Activated CD4-positive, alpha-beta T cell treated with anti-CD3 and anti-CD28 coated beads for 36 hours (primary cell): ENCODE measurements around the gene DDT. TPM values are rescaled to one million over a fixed set of nuclear protein-coding genes. Genes with fewer than 3 reads are reported as not detected.
"Not testable (repeated sequence)": the region's sequence is repeated elsewhere in the genome, so short reads cannot be mapped to it uniquely, and the experiment has no call there.

Experiments
- ATAC-seq: fragments of 200-7000 bp; cut with Tn5 transposase; one replicate; pipeline ENCODE4 v1.10.0; 2021; ENCODE audit warnings: mild to moderate bottlenecking, moderate library complexity
- CTCF ChIA-PET: fragments of 350-600 bp; sonication (Branson Sonifier 250); formaldehyde crosslinking; loops from one replicate; lab custom pipeline; 2021; ENCODE audit warnings: antibody characterized with exemption; lab: Charles Lee
- POLR2A ChIA-PET: fragments of 350-600 bp; sonication (Branson Sonifier 250); formaldehyde crosslinking; loops from one replicate; lab custom pipeline; 2021; ENCODE audit warnings: antibody characterized with exemption, inconsistent platforms; lab: Charles Lee
- DNase-seq: peaks from one replicate; pipeline ENCODE4 v3.0.0-alpha.2; 2020
- H3K27ac Mint-ChIP-seq: one replicate; pipeline ENCODE4 v1.8.0; 2021; ENCODE audit warnings: mixed read lengths
- H3K27me3 Mint-ChIP-seq: one replicate; pipeline ENCODE4 v1.8.0; 2021; ENCODE audit warnings: mixed read lengths
- H3K36me3 Mint-ChIP-seq: one replicate; pipeline ENCODE4 v1.8.0; 2021; ENCODE audit warnings: low read depth, mixed read lengths
- H3K4me1 Mint-ChIP-seq: one replicate; pipeline ENCODE4 v1.8.0; 2021; ENCODE audit warnings: mixed read lengths
- H3K4me3 Mint-ChIP-seq: one replicate; pipeline ENCODE4 v1.8.0; 2021; ENCODE audit warnings: mild to moderate bottlenecking, moderate library complexity, mixed read lengths
- H3K9me3 Mint-ChIP-seq: one replicate; pipeline ENCODE4 v1.8.0; 2021; ENCODE audit warnings: low read depth, mixed read lengths
- intact Hi-C, 2 experiments: fragments of 100-400 bp; cut with DNase I in 1 of 2; cut with micrococcal nuclease in 1 of 2; formaldehyde crosslinking; loops; one replicate each; pipeline versions ENCODE4 v1.14.2 to v1.15.1; 2022 to 2024; cut with DNase I, micrococcal nuclease
- total RNA-seq, 2 experiments: library from RNA; stranded (reverse); gene quantifications; one replicate each; pipeline ENCODE4 v1.2.3, GENCODE V29; 2021

The DDT gene
- total RNA-seq, 2 experiments from 2014 or later, result 91.3 to 118 TPM

DNA sequence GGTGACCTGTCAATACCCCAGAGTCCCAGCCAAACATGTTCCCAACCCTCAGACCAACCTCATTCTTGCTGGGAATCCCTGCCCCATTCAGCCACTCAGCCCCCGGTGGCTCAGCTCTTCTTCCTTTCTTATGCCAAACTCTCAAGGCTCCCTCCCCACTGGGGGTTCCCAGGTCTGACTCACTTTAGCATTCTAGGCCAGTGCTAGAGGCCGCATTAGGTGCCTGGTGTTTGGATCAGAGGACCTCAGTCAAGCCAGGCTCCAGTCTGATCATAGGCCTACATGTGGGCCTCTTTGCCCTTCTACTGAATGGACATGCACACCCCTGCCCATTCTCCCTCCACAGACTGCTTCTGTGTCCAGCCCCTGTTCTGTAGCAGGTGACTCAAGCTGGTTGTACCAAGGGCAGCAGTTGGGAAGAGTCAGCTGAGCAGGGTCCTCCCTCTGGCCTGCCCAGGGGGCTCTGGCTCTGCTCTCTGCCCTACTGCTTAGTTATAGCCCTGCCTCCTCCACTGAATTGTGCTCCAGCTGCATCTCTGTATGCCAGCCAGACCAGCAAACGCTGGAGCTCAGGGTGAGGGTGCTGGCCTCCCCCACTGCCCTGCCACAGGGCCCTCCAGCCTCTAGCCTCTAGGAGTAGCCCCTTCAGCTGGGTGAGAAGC, 15.5 kb upstream of the DDT start:
- DNase-seq, H3K27ac Mint-ChIP-seq, H3K4me1 Mint-ChIP-seq, H3K9me3 Mint-ChIP-seq, intact Hi-C loops, H3K36me3 Mint-ChIP-seq, H3K27me3 Mint-ChIP-seq, POLR2A ChIA-PET, CTCF ChIA-PET, H3K4me3 Mint-ChIP-seq: not testable (repeated sequence)
- peak; percentile 58 for ATAC-seq

- POLR2A ChIA-PET, H3K27me3 Mint-ChIP-seq, ATAC-seq, H3K9me3 Mint-ChIP-seq, H3K27ac Mint-ChIP-seq, CTCF ChIA-PET, intact Hi-C loops, DNase-seq, H3K4me1 Mint-ChIP-seq, H3K4me3 Mint-ChIP-seq, H3K36me3 Mint-ChIP-seq: not testable (repeated sequence)
These were observed 12.4 kb upstream of the DDT start for GRCh38 chr22:23986538-23987178.

GRCh38 chr22:23986089-23986488, 11.8 kb upstream of the DDT start:
- H3K9me3 Mint-ChIP-seq, POLR2A ChIA-PET: not testable (repeated sequence)

GRCh38 chr22:23984430-23984829, 10.2 kb upstream of the DDT start:
- ChIA-PET POLR2A (no interaction called here), CTCF (no interaction called here)
- Mint-ChIP-seq H3K27me3 (peaks cover 2% of the 10 kb centered on the region), H3K4me1 (no peaks in the 10 kb centered on the region), H3K9me3 (no peaks in the 10 kb centered on the region), H3K36me3 (no peaks in the 10 kb centered on the region), H3K27ac (peak overlapping the region; percentile 39), H3K4me3 (no peak overlapping the region)
- intact Hi-C loops, result no loop called here
- ATAC-seq, result peak; percentile 84
- DNase-seq, result peak; percentile 70

More at GRCh38 chr22:23986089-23986488, 11.8 kb upstream of the DDT start:
- H3K4me3 Mint-ChIP-seq, H3K4me1 Mint-ChIP-seq, DNase-seq, H3K27me3 Mint-ChIP-seq, H3K36me3 Mint-ChIP-seq, CTCF ChIA-PET, H3K27ac Mint-ChIP-seq, ATAC-seq, intact Hi-C loops: not testable (repeated sequence)

GRCh38 chr22:23980567-23980966, 6.3 kb upstream of the DDT start:
- H3K36me3 Mint-ChIP-seq, H3K9me3 Mint-ChIP-seq, H3K27ac Mint-ChIP-seq, H3K4me1 Mint-ChIP-seq, CTCF ChIA-PET, H3K4me3 Mint-ChIP-seq, H3K27me3 Mint-ChIP-seq, POLR2A ChIA-PET, intact Hi-C loops, DNase-seq, ATAC-seq: not testable (repeated sequence)

GRCh38 chr22:23979557-23980240, 5.5 kb upstream of the DDT start, which contains the start of gene GSTT2:
TSS of gene GSTT2 (plus strand) at chr22:23980134.
- intact Hi-C loops, H3K4me3 Mint-ChIP-seq, H3K27me3 Mint-ChIP-seq, H3K9me3 Mint-ChIP-seq, POLR2A ChIA-PET, ATAC-seq, CTCF ChIA-PET, H3K27ac Mint-ChIP-seq, DNase-seq, H3K4me1 Mint-ChIP-seq, H3K36me3 Mint-ChIP-seq: not testable (repeated sequence)

DNA sequence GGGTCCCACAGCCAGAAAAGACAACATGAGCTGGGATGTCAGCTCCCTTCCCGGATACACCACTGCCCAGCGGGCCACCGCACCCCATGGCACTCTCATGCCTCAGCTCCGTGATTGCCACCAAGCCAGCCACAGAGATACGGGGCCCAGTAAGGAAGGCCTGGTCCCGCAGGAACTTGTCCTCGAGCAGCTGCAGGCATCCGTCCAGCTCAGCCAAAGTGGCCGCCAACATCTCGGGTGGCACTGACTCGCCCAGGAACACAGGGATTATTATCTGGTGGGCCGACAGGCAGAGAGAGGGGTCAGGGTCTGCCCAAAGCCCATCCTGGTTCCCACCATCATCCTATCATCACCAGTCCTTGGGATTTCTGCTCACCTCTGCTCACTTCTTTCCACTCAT, 3.1 kb upstream of the DDT start:
- DNase-seq, ATAC-seq, H3K9me3 Mint-ChIP-seq, POLR2A ChIA-PET, H3K27ac Mint-ChIP-seq, H3K4me1 Mint-ChIP-seq, intact Hi-C loops, H3K27me3 Mint-ChIP-seq, H3K4me3 Mint-ChIP-seq, CTCF ChIA-PET, H3K36me3 Mint-ChIP-seq: not testable (repeated sequence)

GRCh38 chr22:23974836-23975352, 653 bp upstream of the DDT start:
- H3K9me3 Mint-ChIP-seq, CTCF ChIA-PET, H3K27me3 Mint-ChIP-seq, POLR2A ChIA-PET, H3K4me3 Mint-ChIP-seq, H3K27ac Mint-ChIP-seq: not testable (repeated sequence)
- Mint-ChIP-seq H3K4me1 (peaks cover 13% of the 10 kb centered on the region), H3K36me3 (peaks cover 19% of the 10 kb centered on the region)
- intact Hi-C loops, result loop anchor here (5.0 kb wide), 2 partner anchors 32 to 43 kb away; partner anchors contain the start of gene GSTT4 (in 1 of the 2)
- DNase-seq (peak; percentile 6), ATAC-seq (peak; percentile 31)

DNA sequence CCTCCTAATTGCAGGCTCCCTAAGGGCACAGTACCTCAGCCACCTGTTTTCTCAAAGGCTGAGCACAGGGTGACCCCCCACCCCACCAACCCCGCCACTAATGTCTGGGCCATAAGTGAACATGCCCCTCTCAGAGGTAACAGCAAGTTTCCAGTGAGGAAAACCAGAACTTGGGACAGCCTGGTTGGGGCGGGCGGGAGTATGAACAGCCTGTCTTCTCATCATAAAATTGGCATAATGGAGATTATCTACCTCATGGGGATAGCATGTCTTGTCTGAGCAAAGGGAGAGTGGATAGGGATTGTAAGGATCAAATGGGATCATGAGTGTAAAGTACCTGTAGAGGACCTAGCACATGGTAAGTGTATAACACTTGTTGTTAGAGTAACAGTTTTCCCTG, 2.3 kb downstream of the DDT start:
- CTCF ChIA-PET, result not testable (repeated sequence)
- intact Hi-C loops, result loop anchor here (5.0 kb wide), 2 partner anchors 35 to 40 kb away; partner anchors contain the start of gene GSTT4 (in 1 of the 2)

DNA sequence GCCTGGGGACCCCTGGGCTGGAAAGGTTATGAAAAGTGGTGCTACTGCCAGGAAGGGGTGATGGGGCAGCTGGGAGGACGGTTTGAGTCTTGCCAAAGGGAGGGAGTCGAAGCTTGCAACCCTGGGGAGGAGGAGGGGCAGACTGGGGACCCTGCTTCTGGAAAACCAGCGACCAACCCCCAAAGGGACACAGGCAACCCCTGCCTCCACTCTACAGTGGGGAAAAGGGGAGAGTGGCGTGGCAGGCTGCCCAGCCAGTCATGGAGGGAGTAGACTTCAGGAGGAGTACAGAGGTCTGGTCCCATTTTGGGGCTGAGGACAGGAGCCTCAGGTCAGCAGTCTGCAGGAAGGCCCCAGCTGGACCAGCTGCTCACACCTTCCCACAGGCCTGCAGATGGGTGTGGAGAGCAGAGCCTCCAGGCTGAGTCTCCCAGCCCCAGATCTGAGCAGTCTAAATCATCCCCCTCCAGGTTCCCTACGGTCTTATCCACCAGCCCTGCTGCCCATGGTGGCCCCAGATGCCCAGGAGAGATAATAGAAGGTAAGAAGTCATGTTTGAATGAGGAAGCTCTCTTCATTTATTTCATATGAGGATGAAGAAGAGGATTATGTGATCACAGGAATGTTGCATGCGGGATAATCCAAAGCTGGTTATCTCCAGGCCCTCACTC, 3.3 kb downstream of the DDT start:
- peaks cover 19% of the 10 kb centered on the region for H3K4me1 Mint-ChIP-seq
- peaks cover 21% of the 10 kb centered on the region for H3K36me3 Mint-ChIP-seq
- no peak overlapping the region for H3K4me3 Mint-ChIP-seq
- peak overlapping the region; percentile 51 for H3K27ac Mint-ChIP-seq
- no peak for DNase-seq
- POLR2A ChIA-PET, result no interaction called here
- ATAC-seq, result no peak
- intact Hi-C loops, result loop anchor here (5.0 kb wide), 2 partner anchors 36 to 39 kb away; partner anchors contain the start of gene GSTT4 (in 1 of the 2)
- no peaks in the 10 kb centered on the region for H3K9me3 Mint-ChIP-seq
- H3K27me3 Mint-ChIP-seq, result no peaks in the 10 kb centered on the region
- CTCF ChIA-PET, result interaction anchor here (0.7 kb wide), 1 partner anchor 121 kb away, joined by 3 read pairs; no protein-coding TSS in a partner anchor

More for the DNA sequence above, 2.3 kb downstream of the DDT start:
- H3K9me3 Mint-ChIP-seq, H3K27ac Mint-ChIP-seq, POLR2A ChIA-PET, ATAC-seq, DNase-seq, H3K27me3 Mint-ChIP-seq: not testable (repeated sequence)
- Mint-ChIP-seq H3K36me3 (peaks cover 21% of the 10 kb centered on the region), H3K4me3 (peak overlapping the region; percentile 38), H3K4me1 (peaks cover 19% of the 10 kb centered on the region)

DNA sequence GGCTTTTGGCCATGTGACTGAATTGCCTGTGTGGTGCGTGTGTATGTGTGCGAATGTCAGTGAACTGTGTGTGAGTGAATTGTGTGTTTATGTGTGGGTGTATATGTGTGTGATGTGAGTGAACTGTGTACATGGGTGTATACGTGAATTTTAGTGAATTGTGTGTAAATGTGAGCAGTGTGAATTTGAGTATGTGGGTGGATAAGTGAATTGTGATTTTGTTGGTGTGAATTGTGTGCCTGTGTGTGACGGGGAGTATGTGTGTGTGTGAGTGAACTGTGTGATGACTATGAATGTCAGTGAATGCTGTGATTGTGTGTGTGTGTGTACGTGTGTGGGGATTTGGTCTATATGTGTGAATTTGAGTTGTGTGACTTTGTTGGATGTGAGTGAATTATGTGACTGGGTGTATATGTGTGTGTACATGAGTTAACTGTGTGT, 4.0 kb downstream of the DDT start:
- CTCF ChIA-PET, result no interaction called here

More for the DNA sequence above, 4.0 kb downstream of the DDT start:
- H3K4me3 Mint-ChIP-seq, result peak overlapping the region; percentile 1
- peak overlapping the region; percentile 4 for H3K27ac Mint-ChIP-seq
- intact Hi-C loops, result loop anchor here (5.0 kb wide), 2 partner anchors 37 to 38 kb away; partner anchors contain the start of gene GSTT4 (in 1 of the 2)
- no peak for ATAC-seq
- peaks cover 21% of the 10 kb centered on the region for H3K36me3 Mint-ChIP-seq
- peaks cover 19% of the 10 kb centered on the region for H3K4me1 Mint-ChIP-seq
- no peaks in the 10 kb centered on the region for H3K27me3 Mint-ChIP-seq
- H3K9me3 Mint-ChIP-seq, result no peaks in the 10 kb centered on the region
- POLR2A ChIA-PET, result no interaction called here
- DNase-seq, result no peak
